ENCODE results near the gene RAG1.
"Not testable (repeated sequence)": the region's sequence is repeated elsewhere in the genome, so short reads cannot be mapped to it uniquely, and the experiment has no call there.

The RAG1 gene

GRCh38 chr11:36567694-36568093 lies at the start of gene RAG1:
Gene RAG1, plus strand, starts transcription at chr11:36568007. Its CDS starts 5,298 bp downstream, at chr11:36573305.
- no peak for DNase-seq (ENCODE audit: low read depth in 2 of 2)

DNA sequence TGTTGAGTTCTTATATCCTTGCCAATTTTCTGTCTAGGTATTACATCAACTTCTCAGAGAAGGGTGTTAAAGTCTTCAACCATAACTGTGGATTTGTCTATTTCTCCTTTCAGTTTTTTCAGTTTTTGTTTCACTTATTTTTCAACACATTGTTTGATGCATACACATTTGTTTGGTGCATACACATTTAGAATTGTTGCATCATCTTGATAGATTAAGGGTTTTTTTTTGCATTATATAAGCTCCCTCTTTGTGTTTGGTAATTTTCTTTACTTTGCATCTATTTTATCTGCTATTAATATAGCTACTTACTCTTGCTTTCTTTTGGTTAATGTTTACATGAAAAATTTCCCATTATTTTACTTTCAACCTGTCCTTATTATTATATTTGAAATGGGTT lies 37.0 kb upstream of the RAG1 start:
- DNase-seq (ENCODE audit: low read depth in 2 of 2), result no peak

- DNase-seq (ENCODE audit: low read depth in 2 of 2), result no peak
Measured at GRCh38 chr11:36532941-36533601, 34.7 kb upstream of the RAG1 start.

DNA sequence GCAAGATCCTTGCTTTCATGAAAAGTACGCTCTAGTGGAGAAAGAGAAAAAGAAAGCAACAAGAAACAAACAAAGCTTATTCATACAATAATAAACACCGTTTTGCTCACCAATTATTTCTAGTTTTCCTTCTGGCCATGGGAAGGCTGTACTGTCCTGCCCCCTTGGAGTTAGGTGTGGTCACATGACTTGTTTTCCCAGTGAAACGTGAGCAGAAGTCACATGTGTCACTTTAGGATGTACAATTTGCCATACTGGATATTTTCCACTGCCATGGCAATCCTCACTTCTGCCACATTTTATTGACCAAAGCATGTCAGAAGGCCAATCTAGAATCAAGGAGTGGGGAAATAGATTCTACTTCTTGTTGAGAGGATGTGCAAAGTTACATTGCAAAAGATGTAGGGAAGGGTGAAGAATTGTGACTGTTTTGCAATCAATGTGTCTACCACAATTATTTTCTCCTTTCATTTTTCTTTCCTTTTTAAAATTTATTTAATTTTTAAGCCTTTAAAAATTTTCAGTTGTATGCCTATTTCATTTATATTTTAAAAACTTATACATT lies 33.4 kb upstream of the RAG1 start:
- DNase-seq (ENCODE audit: low read depth in 2 of 2), result no peak

DNA sequence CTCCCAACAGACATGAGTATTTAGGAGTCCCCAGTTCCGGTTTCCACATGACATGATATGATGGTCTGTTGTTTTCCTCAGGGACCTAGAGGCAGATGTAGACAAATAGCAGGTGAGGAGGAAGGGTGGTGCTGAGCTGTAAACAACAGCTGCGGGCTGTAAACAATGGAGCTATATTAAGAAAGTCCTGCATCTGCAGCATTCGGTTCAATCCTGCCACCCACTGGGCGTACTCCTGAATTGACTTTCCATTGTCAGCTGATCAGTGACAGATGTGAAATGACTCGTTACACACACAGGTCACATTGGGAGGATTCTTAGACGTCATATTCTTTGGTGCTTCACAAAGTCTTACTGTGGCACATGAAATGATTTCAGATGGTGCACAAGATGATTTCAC lies 26.8 kb upstream of the RAG1 start:
- DNase-seq (ENCODE audit: low read depth in 2 of 2), result no peak

DNA sequence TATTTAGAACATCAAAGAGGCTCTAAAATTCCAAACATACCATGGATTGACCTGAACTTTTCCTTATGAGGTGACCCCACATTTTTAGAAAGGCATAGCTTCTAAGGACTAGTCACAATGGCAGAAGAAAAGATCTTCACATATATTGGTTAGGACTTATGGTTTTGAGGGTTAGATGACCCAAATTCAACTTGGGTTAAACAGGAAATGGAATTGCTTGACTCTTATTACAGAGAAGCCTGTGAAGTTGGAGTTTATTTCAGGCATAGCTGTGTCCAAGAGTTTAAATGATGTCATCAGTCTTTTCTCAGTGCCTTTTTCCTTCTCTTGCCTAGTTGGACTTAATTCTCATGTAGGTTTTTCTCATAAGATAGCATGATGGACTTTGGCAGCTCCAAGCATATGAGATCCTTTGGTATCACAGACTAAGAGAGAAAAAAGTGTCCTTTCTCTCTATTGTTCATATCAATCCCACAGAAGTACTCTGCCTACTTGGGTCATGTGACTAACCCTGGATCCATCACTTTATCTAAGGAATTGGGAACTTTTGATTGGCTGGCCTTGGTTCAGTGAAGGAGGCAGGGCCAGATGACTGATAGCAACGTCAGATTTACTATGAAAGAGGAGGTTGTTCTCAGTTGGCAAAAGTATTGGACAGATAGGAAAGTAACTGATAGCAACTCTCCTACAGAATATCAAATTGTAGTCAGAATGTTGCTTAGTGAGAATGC lies 17.3 kb upstream of the RAG1 start:
- DNase-seq (ENCODE audit: low read depth in 2 of 2), result no peak

DNA sequence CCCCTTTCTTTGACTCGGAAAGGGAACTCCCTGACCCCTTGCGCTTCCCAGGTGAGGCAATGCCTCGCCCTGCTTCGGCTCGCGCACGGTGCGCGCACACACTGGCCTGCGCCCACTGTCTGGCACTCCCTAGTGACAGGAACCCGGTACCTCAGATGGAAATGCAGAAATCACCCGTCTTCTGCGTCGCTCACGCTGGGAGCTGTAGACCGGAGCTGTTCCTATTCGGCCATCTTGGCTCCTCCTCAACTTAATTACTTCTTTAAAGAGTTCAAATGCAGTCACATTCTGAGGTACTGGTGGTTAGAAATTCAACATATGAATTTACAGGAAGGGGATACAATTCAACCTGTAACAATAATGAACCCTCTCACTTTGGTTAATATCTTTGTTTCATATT lies 10.4 kb upstream of the RAG1 start:
- DNase-seq (ENCODE audit: low read depth in 2 of 2), result not testable (repeated sequence)

DNA sequence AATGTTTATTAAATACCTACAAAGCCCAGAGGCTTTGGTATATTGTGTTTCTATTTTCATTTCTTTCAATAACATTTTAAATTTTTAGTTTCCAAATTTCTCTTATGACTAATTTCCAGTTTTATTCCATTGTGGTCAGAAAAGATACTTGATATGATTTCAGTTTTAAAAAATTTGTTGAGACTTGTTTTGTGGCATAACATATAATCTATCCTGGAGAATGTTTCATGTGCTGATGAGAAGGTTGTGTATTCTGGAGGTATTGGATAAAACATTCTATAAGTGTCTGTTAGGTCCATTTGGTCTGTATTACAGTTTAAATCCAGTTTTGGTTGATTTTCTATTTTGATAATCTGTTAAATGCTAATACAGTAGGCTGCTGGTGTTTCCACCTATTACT lies 9.8 kb upstream of the RAG1 start:
- DNase-seq (ENCODE audit: low read depth in 2 of 2), result no peak

GRCh38 chr11:36558571-36559413 lies 9.0 kb upstream of the RAG1 start:
- DNase-seq (ENCODE audit: low read depth in 2 of 2), result no peak

DNA sequence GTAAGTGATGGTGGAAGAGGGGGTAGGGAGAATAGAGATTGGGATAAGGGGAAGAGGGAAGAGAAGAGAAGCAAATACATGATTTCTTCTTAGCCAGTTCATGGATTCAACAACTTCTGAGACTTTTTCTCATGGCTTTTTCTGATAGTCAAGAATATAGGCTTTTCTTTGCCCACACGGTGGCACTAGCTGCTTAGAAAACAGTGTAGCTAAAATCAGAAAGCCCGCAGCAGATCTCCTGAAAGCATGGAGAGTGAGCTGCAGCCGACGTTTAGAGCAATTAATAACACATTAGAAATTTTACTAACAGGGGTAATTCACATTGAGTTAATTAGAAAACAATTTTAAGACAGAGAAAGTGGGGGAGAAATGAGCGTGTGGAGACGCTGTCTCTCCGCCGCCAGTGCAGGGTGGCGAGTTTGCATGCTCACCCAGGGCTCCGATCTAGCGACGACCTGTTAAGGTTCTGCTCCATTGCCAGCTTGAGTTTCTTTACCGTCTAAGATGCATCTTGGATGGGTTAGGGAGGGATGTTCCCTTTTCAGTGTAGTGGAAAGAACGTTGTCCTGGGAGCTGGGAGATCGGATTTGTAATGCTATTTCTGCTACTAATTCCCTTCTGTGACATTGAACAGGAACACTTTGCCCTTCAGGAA lies 3.3 kb upstream of the RAG1 start:
- DNase-seq (ENCODE audit: low read depth in 2 of 2), result peak in 1 of 2 donors; percentile 19

GRCh38 chr11:36565031-36565610 lies 2.7 kb upstream of the RAG1 start:
- DNase-seq (ENCODE audit: low read depth in 2 of 2), result no peak

- DNase-seq (ENCODE audit: low read depth in 2 of 2), result no peak
Measured at GRCh38 chr11:36566407-36567053, 1.3 kb upstream of the RAG1 start.

DNA sequence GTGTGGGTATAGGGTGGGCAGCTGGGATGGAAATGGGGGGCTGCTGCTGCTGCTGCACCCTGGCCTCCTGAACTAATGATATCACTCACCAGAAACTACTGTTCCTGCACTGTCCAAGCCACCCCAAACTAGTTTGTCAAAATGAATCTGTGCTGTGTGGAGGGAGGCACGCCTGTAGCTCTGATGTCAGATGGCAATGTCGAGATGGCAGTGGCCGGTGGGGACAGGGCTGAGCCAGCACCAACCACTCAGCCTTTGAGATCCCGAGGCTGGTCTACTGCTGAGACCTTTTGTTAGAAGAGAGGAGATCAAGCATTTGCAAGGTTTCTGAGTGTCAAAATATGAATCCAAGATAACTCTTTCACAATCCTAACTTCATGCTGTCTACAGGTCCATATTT lies 1.3 kb downstream of the RAG1 start:
- DNase-seq (ENCODE audit: low read depth in 2 of 2), result no peak

- no peak for DNase-seq (ENCODE audit: low read depth in 2 of 2)
Measured at GRCh38 chr11:36574486-36574885, 6.7 kb downstream of the RAG1 start.

DNA sequence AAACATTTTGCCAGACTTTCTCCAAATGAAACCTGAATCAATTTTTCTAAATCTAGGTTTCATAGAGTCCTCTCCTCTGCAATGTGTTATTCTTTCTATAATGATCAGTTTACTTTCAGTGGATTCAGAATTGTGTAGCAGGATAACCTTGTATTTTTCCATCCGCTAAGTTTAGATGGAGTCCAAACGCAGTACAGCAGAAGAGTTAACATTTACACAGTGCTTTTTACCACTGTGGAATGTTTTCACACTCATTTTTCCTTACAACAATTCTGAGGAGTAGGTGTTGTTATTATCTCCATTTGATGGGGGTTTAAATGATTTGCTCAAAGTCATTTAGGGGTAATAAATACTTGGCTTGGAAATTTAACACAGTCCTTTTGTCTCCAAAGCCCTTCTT lies 9.6 kb downstream of the RAG1 start:
- DNase-seq (ENCODE audit: low read depth in 2 of 2), result no peak

DNA sequence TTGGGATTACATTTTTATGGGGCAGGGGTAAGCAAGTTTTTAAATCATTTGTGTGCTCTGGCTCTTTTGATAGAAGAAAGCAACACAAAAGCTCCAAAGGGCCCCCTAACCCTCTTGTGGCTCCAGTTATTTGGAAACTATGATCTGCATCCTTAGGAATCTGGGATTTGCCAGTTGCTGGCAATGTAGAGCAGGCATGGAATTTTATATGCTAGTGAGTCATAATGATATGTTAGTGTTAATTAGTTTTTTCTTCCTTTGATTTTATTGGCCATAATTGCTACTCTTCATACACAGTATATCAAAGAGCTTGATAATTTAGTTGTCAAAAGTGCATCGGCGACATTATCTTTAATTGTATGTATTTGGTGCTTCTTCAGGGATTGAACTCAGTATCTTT lies 10.1 kb downstream of the RAG1 start:
- DNase-seq (ENCODE audit: low read depth in 2 of 2), result no peak

- no peak for DNase-seq (ENCODE audit: low read depth in 2 of 2)
Measured at GRCh38 chr11:36578458-36578857, 10.7 kb downstream of the RAG1 start.

DNA sequence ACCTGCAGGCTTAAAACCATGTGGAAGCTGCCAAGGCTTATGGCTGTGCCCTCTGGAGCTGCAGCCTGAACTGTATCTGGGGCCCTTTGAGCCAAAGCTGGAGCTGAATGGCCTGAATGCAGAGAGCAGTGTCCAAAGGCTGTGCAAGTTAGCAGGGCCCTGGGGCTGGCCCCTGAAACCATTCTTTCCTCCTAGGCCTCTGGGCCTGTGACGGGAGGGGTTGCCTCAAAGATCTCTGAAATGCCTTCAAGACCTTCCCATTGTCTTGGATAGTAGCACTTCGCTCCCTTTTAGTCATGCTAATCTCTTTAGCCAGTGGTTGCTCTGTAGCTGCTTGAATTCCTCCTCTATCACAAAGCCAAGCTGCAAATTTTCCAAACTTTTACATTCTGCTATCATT lies 13.7 kb downstream of the RAG1 start:
- no peak for DNase-seq (ENCODE audit: low read depth in 2 of 2)

DNA sequence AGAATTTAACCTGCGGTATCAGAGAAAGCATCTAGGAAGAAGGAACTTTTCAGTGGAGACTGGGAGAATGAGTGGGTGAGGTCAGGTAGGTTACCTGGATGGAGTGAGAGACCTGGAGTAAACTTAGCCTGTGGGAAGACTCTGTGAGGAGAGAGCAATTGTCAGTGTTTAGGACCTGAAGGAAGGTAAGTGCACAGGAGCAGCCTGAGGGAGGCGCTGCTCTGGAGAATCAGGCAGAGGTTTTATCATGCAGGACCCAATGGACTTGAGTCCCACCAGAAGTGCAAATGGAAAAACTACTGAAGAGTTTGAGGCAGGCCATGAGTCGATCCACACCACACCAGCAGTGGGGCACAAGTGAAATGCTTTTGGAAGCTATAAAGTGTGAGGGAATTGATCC lies 15.9 kb downstream of the RAG1 start:
- no peak for DNase-seq (ENCODE audit: low read depth in 2 of 2)

DNA sequence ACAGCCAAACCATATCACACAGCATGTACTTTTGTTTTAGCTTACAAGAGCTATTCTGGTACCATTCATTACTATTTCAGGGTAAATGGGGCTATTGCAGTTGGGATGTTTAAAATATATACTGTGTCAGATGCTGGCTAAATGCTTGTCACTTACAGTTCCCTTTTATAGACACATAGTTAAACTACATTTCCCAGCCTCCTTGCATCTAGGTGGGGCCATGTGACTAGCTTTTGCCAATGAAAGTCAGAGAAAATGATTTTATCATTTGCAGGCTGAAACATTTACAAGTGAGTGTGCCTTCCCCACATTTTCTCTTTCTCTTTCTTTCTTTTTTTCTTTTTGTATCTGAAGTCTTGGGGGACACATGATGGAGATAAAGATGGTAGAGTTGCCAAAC lies 18.7 kb downstream of the RAG1 start:
- no peak for DNase-seq (ENCODE audit: low read depth in 2 of 2)

DNA sequence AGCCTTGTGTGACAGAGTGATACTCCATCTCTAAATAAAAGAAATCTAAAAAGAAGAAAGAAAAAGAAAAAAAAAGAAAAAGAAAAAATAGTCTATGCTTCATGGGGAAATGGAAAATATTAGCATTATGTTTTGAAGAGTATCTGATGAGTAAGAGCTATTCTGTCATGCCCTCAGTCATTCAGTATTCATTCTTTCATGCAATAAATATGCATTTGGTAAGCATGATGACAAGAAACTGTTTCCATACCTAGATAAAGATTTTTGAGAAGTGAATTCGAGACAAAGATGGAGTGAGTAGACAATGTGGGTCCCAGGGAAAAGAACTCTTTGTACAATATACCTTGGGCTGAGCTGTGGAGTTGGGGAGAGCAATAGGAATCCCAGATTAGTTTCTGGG lies 20.3 kb downstream of the RAG1 start:
- DNase-seq (ENCODE audit: low read depth in 2 of 2), result no peak
